Superior temporal gyrus (tissue), 1 donor: ENCODE data around the gene MAMDC4.

Experiments
- DNase-seq: peaks from one replicate; pipeline ENCODE4 v3.0.0-alpha.2; 2016; ENCODE audit errors: extremely low spot score

The MAMDC4 gene

GRCh38 chr9:136890661-136891060, 38.5 kb downstream of the MAMDC4 start:
- no peak for DNase-seq

- DNase-seq: no peak
Observed at GRCh38 chr9:136896027-136896426, 43.9 kb downstream of the MAMDC4 start.

- DNase-seq: no peak
Observed at GRCh38 chr9:136898483-136899100, 46.4 kb downstream of the MAMDC4 start.

GRCh38 chr9:136899196-136899595, 47.0 kb downstream of the MAMDC4 start:
- no peak for DNase-seq

- no peak for DNase-seq
Observed at GRCh38 chr9:136900556-136900955, 48.4 kb downstream of the MAMDC4 start.

GRCh38 chr9:136900988-136901515, 48.9 kb downstream of the MAMDC4 start:
- DNase-seq: no peak

- no peak for DNase-seq
Observed at GRCh38 chr9:136901516-136902258, 49.5 kb downstream of the MAMDC4 start.

- DNase-seq: no peak
Observed at GRCh38 chr9:136902259-136902821, 50.2 kb downstream of the MAMDC4 start.

- no peak for DNase-seq
Observed at GRCh38 chr9:136903041-136903554, 51.0 kb downstream of the MAMDC4 start.

GRCh38 chr9:136906266-136906665, 54.1 kb downstream of the MAMDC4 start:
- DNase-seq: no peak

GRCh38 chr9:136907011-136907914, 55.1 kb downstream of the MAMDC4 start:
- DNase-seq: no peak
